Measurements from ENCODE around the gene STH.

The STH gene

DNA sequence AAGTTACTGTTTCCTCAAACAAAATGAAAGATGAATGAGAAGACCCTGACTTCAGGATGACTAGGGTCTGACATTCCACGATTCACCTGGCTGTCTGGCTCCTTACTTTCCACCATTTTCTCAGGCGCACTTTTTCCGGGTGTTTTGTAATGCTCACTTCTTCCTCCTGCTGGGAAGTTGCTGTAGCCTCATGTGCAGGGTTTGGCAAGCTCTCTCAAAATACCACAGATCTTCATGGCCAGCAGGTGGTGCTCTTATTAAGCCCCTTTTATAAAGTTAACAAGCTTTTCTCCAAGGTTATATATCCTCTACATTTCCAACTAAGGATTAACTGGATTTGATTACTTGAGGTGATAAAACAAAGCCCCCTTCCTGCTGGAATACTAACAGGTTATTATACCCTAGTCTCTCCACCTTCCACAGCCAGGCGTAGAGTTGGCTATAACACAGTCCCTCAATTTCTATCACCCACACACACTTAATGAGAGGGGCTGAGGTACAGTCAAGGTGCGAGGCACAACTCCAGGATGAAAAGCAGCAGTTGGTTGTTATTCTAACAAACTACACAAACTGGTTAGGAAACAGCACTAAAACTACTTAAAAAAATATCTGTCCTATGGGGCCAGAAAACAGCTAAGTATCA lies 45.4 kb downstream of the STH start:
- DNase-seq (ENCODE audit: low read depth in 1 of 2, low spot score in 1 of 2): peak in 1 of 2 donors; percentile 37

DNA sequence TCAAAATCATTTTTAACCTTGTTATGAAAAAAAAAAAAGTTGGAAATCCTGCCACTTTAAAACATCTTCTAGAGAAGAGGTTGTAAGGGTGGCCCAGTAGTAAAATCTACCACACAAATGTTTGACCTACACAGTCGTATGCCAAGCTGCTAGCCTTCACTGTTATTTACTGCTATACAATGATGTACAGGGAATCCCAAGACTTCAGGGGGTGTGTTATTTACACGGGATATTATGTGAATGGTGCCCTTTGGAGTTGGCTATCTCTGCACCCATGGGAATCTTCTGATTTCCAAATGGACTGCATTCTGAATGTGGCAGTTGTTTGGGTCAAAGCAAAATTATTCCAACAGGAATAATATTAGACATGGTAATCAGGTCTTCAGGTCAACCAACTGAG lies 45.9 kb downstream of the STH start:
- no peak for DNase-seq (ENCODE audit: low read depth in 1 of 2, low spot score in 1 of 2)

DNA sequence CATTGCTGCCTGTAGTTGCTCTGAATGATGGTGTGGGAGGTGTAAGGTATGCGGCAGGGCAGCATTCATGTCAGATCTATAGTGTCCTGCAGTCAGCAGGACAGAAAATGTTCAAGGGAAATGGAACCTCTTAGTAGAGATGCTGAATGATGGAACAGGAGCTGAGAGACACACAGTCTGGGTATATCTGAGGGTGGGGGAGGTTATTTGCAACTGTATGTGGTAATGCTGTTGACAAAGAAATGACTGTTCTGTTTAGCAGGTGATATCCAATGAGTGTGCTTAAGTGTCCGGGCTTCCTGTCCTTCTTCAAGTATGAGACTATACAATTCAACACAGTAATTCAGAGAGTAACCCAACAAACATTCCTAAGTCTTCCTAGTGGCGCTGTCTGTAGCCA lies 46.6 kb downstream of the STH start:
- DNase-seq (ENCODE audit: low read depth in 1 of 2, low spot score in 1 of 2): no peak

GRCh38 chr17:46046957-46047356 lies 47.9 kb downstream of the STH start:
- no peak for DNase-seq (ENCODE audit: low read depth in 1 of 2, low spot score in 1 of 2)

DNA sequence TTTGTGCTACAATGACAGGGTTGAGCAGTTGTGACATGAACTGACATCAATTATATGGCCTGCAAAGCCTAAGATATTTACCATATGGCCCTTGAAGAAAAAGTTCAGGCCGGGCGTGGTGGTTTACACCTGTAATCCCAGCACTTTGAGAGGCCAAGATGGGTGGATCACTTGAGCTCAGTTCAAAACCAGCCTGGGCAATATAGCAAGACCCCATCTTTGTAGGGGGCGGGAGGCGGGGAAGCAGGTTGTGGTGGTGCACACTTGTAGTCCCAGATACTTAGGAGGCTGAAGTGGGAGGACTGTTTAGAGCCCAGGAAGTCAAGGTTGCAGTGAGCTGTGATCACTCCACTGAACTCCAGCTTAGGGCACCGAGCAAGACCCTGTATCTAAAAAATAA lies 48.3 kb downstream of the STH start:
- no peak for DNase-seq (ENCODE audit: low read depth in 1 of 2, low spot score in 1 of 2)

DNA sequence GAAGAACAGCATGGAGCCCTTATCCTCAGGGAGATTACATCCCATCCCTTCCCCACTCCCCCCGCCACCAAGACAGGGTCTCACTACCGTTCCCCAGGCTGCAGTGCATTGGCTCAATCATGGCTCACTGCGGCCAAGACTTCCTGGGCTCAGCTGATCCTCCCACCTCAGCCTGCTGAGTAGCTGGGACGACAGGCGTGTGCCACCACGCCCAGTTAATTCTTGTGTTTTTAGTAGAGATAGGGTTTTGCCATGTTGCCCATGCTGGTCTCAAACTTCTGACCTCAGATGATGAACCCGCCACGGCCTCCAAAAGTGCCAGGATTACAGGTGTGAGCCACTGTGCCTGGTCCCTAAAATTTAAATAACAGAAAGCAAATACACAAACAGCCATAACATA lies 48.8 kb downstream of the STH start:
- no peak for DNase-seq (ENCODE audit: low read depth in 1 of 2, low spot score in 1 of 2)
